GM23338 (cell line): ENCODE data around the gene TRPV5.
A peak's percentile ranks its signal among the peaks of the same experiment; 100 is the strongest.

Experiments used
- CREB1 ChIP-seq: fragments of 250-450 bp; sonication (Bioruptor Pico); IDR thresholded peaks from 2 replicates; pipeline ENCODE4 v1.5.0; 2020; ENCODE audit warnings: low read depth, mild to moderate bottlenecking, moderate library complexity
- EZH2 ChIP-seq: fragments of 200-600 bp; sonication (generic); IDR thresholded peaks from one replicate; pipeline ENCODE4 v1.8.0; 2017; ENCODE audit warnings: antibody characterized with exemption, mild to moderate bottlenecking, low read depth; ENCODE audit not compliant: unreplicated experiment
- POLR2AphosphoS5 ChIP-seq: IDR thresholded peaks from 2 replicates; pipeline ENCODE4 v1.6.1; 2016; ENCODE audit warnings: antibody characterized with exemption, low read depth
- ZNF114 ChIP-seq: fragments of 250-450 bp; sonication (Bioruptor Pico); IDR thresholded peaks from 2 replicates; pipeline ENCODE4 v1.5.0; 2020; ENCODE audit warnings: mild to moderate bottlenecking, moderate library complexity
- TF ChIP-seq, protein P1 (sequence below), 2 experiments: fragments of 200-600 bp in 1 of 2; sonication (generic) in 1 of 2; conservative IDR thresholded peaks; 2 replicates each; pipeline versions ENCODE4 v1.5.1 to v1.6.1; 2016 to 2017; ENCODE audit warnings: antibody characterized with exemption in 2 of 2, low read depth in 2 of 2, mild to moderate bottlenecking in 2 of 2, moderate library complexity in 1 of 2
- TF ChIP-seq, protein P2 (sequence below): IDR thresholded peaks from 2 replicates; pipeline ENCODE4 v1.6.1; 2016; ENCODE audit warnings: antibody characterized with exemption

DNA sequence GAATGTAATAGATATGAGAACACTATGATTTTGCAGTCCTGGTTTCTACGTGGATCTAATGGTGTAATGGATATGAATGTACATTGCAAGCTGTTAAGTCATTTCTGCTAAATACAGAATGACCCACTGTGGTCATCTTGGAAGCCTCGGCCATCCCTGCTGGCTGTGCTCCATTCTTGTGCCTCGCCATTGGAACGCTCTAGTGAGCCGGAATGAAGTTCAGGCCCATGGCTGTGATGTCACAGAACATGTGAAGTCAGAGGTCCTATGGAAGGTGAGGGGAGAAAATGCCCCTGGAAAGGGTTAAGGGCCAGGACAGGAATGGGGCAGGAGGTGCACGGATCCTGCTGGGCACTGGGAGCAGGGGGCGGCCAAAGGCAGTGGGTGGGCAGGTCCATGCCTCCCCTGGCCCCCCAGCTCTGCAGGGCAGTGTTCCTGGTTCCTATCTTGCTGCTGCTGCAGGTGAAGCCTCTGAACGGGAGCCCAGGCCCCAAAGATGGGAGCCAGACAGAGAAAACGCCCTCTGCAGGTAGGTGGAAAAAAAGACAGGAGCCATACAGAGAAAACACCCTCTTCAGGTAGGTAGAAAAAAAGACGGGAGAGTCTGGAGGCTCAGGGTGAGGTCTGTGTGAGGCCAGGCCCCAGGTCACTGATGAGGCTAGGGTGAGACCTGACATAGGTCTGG is 5.8 kb upstream of the TRPV5 start, which contains the start of gene LLCFC1:
- TF ChIP-seq, protein P1, sequence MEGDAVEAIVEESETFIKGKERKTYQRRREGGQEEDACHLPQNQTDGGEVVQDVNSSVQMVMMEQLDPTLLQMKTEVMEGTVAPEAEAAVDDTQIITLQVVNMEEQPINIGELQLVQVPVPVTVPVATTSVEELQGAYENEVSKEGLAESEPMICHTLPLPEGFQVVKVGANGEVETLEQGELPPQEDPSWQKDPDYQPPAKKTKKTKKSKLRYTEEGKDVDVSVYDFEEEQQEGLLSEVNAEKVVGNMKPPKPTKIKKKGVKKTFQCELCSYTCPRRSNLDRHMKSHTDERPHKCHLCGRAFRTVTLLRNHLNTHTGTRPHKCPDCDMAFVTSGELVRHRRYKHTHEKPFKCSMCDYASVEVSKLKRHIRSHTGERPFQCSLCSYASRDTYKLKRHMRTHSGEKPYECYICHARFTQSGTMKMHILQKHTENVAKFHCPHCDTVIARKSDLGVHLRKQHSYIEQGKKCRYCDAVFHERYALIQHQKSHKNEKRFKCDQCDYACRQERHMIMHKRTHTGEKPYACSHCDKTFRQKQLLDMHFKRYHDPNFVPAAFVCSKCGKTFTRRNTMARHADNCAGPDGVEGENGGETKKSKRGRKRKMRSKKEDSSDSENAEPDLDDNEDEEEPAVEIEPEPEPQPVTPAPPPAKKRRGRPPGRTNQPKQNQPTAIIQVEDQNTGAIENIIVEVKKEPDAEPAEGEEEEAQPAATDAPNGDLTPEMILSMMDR (conservative IDR thresholded peaks at IDR 0.05; ENCODE audit: low read depth in 2 of 2) = peak; percentile 72 to 80
- TF ChIP-seq EZH2 (no peak), CREB1 (no peak), POLR2AphosphoS5 (no peak), ZNF114 (CRISPR knock-in tag) (no peak)
- TF ChIP-seq, protein P2, sequence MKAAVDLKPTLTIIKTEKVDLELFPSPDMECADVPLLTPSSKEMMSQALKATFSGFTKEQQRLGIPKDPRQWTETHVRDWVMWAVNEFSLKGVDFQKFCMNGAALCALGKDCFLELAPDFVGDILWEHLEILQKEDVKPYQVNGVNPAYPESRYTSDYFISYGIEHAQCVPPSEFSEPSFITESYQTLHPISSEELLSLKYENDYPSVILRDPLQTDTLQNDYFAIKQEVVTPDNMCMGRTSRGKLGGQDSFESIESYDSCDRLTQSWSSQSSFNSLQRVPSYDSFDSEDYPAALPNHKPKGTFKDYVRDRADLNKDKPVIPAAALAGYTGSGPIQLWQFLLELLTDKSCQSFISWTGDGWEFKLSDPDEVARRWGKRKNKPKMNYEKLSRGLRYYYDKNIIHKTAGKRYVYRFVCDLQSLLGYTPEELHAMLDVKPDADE = no peak
